GM18519 (cell line): ENCODE data around the gene EPN1.

Experiments used
- ATAC-seq: cut with Tn5 transposase; IDR thresholded peaks from one replicate; pipeline ENCODE4 v1.9.1; 2021; ENCODE audit warnings: mild to moderate bottlenecking, moderate library complexity; ENCODE audit not compliant: unreplicated experiment, low FRiP score

Gene EPN1

DNA sequence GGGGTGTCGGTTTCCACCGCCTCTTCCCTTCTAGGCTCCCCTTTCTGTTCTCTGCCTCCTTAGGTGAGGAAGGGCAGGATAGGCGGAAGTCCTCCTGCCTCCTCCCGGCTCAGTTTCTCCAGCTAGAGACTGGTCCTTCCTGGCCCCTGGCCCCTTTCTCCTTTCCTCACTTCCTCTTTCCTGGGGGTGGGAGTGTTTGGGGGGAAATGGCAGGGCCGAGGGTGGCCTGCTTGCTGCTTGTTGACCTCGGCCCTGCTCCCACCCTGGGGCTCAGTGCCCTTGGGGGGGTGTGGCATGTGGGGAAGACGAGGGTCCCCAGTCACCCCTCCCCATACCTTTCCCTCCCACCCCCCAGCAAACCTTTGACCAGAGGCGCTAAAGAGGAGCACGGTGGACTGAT is 15.2 kb upstream of the EPN1 start:
- no peak for ATAC-seq

DNA sequence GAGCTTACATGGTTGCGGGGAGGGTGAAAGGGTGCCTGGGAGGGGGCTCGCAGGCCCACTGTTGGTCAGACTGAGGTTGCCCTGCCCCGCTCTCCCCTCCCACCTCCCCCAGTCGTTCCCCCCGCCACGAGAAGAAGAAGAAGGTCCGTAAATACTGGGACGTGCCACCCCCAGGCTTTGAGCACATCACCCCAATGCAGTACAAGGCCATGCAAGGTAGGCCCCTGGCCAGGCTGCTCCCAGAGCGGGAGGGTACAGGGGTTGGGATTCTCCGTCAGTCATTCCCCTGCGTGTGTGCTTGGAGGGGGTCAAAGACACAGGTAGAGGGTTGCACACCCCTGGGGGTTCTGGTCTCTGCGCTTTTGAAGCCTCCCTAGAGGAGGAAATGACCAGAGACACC is 14.6 kb upstream of the EPN1 start:
- no peak for ATAC-seq

DNA sequence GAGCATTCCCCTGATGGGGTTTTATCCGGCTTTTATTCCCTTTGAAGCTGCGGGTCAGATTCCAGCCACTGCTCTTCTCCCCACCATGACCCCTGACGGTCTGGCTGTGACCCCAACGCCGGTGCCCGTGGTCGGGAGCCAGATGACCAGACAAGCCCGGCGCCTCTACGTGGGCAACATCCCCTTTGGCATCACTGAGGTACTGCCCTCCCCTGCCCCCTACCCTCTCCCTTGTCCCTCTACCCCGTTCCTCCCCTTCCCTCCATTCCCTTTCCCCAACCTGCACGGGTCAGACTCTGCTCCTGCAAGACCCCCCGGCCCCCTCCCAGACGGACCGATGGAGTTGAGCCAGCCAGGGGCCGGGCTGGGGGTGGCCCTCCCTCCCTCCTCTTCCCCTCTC is 14.0 kb upstream of the EPN1 start:
- ATAC-seq = no peak

DNA sequence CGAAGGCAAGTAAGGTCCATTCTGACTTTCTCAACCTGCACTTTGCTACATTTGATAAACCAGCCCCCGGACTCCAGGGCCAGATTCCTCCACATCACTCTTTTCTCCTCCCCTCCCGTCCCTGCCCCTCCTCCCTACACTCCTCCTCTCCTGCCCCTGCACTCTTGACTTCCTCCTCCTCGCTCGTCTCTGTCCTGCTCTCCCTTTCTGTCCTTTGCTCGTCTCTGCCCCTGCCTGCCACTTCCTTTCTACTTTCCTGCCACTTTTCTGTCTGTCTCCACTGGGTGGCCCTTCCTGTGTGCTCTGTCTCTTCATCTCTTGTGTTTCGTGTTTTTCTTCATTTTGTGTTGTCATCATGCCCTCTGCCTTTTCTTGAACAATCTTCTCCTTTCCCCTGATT is 13.2 kb upstream of the EPN1 start:
- ATAC-seq = no peak

DNA sequence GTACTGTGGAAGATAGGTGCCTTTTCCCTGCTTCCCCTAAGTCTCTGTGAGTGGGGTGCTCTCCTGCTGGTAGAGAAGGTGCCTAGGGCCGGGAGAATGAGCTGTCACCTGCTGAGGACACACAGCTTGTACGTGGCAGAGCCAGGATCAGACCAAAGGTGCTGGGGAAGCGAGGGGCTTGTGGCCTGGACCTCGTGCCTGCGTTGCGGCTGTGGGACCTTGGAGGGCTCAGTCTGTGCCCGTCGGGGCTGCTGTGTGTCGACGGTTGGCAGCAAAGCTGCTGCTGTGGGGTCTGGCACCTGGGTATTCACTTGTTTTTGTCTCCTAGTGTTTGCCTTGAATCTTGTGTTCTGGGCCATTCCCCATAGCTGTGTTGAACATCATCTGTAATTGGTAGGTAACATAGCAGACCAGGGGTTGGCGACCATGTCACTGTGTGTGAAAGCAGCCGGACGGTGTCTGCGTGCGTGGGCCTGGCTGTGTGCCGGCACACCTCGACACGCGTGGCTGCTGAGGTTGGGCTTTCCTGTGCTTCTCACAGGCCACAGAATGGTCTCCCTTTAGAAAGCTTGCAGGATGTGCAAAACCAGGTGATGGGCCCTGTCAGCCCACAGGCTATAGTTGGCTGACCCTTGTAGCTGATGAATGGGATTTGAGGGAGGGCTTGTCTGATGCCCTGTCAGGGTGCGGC is 11.0 kb upstream of the EPN1 start:
- ATAC-seq = no peak

DNA sequence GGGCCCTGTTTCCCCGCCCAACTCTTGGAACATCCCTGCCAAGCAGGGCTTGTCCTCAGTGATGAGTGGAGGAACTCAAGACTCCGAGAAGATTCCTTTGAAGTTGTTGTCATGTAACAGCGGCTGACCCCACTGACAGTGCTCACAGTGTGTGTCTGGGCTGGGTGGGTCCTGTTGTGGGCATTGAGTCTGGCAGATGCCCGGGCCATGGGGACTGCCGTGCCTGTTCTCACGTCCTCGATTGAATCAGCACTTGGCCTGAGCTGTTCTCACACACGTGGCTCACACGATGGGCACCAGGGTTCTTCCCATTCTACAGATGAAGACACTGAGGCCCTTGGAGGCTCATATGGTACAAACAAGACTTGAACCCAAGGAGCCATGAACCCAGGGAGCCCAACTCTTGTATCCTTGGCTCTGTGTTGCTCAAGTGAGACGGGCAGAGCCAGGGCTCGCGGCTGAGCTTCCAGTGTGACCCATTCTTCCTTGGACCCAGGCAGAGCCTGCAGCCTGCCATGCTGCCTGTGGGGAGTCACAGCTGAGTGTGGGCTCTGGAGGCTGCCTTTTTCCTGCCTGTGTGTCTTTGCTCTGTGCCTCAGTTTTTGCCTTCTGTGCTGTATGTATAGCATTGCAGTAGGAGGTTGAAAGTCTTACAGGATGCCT is 8.6 kb upstream of the EPN1 start:
- ATAC-seq = no peak

DNA sequence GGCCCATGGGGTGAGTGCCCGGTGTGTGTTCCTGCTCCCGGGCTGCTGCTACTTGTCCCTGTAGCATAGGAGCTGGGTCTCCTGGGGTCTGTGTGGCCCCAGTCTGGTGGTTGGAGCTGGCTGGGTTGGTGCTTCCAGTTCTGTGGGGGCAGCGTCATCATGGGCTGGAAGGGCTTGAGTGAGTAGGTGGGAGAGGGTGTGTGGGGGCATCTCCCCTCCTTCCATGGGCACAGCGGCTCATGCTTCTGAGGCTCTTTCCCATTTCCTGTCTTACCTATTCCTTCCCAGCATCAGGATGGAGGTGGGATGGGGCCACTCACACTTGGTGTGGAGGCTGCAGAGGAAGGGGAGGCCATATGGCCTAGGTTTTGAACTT is 8.0 kb upstream of the EPN1 start:
- no peak for ATAC-seq

DNA sequence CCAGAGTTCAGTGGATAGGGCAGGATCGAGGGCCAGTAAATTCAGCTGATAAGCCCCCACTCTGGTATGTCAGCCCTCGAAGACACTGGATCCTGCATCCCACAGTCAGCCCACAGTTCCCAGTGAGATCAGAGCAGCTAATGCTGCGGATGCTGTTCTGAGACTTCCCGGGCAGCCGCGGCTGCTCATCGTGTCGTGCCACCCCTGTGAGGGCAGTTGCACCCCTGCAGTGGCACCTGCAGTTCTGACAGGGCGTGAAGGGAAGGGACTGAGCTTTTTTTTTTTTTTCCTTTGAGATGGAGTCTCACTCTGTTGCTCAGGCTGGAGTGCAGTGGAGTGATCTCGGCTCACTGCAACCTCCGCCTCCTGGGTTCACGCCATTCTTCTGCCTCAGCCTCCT is 7.5 kb upstream of the EPN1 start:
- ATAC-seq = no peak

DNA sequence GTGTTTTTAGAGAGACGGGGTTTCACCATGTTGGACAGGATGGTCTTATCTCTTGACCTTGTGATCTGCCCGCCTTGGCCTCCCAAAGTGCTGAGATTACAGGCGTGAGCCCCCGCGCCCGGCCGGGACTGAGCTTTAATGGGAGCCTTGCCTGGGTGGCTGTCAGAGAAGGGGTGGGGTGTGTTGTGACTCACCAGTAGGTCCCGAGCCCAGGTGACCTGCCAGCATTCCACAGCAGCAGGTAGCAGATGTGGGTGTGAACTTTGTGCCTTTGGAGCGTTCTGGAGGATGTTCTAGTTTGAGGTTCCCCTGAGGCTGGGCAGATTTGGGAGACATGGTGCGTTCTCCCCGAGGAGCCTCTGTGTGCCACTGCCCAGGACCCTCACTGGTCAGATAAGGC is 7.1 kb upstream of the EPN1 start:
- no peak for ATAC-seq

DNA sequence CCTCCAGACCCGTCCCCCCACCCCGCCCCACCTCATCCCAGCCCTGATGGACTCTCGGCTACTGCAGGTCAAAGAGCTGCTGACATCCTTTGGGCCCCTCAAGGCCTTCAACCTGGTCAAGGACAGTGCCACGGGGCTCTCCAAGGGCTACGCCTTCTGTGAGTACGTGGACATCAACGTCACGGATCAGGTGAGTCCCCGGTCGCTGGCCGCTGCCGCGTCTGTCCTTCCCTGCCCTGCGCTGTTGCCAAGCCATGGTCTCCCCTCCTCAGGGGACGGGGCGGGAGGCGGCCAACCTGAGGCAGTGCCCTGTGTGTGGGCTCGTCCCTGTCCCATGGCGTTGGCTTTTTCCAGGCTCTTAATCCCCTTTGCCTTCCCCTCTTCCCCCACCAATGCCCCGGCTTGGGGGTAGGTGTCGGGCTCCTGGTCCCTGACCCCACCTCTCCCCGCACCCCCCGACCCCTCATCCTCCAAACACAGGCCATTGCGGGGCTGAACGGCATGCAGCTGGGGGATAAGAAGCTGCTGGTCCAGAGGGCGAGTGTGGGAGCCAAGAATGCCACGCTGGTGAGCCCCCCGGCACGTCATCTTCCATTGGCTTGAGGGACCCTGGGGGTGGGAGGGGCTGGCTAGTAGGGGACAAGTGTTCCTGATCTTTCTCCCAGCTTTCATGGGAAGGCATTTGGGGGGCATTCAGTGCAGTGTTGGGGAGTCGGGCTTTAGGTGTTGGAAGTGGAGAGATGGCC is 6.2 kb upstream of the EPN1 start:
- no peak for ATAC-seq

DNA sequence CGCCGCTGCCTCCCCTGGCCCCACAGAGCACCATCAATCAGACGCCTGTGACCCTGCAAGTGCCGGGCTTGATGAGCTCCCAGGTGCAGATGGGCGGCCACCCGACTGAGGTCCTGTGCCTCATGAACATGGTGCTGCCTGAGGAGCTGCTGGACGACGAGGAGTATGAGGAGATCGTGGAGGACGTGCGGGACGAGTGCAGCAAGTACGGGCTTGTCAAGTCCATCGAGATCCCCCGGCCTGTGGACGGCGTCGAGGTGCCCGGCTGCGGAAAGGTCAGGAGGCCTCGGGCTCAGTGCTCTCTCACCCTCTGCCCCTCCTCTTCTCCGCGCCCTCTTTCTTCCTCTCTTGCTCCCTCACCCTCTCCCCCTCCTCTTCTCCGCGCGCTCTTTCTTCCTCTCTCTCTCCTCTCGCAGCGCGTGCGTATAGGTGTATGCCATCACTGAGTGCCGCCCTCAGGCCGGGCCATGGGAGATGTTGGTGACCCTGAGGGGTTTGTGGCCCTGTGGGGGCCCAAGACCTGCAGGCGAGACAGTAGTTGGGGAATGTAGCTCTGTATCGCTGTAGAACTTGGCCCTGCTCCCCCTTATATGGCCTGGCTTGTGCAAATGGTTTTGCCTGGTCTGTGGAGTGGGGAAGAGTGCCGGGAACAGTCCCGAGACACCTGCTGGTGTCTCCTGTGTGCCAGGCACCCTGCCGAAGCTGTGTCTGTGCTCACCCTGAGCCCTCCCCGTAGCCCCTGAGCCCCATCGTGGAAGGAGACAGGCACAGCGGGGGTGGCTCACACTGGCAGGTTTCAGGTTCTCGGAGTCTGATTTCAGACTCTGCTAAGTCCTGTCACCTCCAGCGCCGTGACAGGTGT is 5.4 kb upstream of the EPN1 start:
- ATAC-seq = no peak

DNA sequence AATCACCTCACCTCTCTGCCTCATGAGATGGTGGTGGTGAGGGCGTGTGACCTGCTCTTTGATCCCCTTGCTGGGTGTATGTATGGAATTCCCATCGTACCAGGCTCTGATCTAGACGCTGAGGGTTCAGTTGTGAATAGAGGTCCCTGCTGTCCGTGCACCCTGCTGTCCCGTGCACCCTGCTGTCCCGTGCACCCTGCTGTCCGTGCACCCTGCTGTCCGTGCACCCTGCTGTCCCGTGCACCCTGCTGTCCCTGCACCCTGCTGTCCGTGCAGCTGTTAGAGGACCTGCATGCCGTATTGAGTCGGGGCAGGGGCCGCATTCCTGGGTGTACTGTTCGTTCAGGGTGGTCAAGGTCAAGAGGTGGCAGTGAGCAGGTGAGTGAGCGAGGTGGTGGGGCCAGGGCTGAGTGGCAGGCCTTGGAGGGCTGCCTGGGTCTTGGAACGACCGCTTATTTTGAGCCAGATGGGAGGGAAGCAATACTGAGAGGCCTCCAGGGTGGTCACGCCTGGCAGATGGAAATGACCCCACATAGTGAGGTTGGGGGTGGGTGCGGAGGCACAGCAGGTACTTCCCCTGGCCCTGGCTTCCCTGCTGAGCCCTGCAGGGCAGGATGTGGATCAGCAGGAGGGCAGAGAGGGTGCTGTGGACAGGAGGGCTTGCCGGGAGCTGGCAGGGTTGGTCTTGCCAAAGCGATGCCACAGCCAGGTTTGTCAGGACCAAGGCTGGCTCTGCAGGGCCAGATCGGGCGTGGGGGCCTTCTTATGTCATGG is 4.6 kb upstream of the EPN1 start:
- no peak for ATAC-seq

DNA sequence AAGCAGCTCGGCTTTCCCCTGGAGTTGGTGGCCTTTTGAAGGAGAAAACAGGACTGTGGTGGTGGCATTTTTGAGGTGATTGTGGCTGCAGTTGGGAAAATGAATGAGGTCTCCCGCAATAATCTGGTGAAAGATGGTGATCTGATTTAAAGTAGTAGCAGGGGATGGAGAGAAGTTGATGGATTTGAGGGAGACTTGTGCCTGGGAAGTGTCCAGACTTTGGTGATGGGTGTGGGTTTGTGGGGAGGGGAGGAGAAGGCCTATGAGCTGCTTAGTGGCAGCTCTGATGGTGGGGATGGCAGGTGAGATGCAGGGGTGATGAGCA is 4.0 kb upstream of the EPN1 start:
- ATAC-seq = no peak

DNA sequence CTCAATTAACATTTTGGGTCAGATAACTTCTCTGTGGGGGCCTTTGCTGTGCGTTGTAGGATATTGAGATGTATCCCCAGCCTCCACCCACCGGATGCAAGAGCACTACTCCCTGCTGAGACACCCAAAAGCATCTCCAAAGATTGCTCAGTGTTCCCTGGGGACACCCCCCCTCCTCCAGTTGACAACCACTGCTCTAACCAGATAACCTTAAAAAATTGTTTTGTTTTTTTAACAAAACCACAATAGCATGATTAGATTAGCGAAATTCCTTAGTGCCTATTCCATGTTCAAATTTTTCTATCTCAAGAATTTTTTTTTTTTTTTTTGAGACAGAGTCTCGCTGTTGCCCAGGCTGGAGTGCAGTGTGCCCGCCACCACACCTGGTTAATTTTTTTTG is 2.6 kb upstream of the EPN1 start:
- no peak for ATAC-seq

DNA sequence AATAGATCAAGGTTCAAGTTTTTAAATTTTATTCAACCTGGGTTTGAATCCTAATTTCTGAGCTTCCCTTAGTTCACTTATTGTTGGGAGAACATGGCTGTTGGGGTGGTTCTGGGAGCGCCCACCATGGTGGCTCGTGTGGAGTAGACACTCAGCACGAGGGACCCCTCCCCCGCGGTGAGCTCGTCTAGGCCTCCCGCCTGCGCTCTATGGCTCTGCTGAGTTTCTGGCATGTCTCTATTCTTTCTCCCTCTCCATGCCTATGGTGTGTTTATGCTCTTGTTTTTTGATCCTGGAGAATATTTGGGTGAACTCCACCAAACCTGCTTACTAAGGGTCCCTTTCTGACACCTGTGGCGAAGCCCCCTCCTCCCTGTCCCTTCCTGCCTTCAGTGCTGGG is 1.6 kb upstream of the EPN1 start:
- no peak for ATAC-seq

DNA sequence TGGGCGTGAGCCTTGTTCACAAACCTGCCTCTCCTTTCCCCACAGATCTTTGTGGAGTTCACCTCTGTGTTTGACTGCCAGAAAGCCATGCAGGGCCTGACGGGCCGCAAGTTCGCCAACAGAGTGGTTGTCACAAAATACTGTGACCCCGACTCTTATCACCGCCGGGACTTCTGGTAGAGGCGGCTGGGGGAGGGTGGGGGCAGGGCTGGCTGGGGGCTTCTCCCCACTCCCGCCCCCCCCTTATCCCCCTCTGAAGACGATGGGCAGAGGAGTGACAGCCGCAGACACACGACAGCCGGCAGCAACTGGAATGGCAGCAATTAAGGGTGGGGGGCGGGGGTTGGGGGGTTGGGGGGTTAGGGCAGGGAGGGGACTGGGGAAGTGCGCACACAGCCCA is 1.1 kb upstream of the EPN1 start:
- ATAC-seq = no peak

DNA sequence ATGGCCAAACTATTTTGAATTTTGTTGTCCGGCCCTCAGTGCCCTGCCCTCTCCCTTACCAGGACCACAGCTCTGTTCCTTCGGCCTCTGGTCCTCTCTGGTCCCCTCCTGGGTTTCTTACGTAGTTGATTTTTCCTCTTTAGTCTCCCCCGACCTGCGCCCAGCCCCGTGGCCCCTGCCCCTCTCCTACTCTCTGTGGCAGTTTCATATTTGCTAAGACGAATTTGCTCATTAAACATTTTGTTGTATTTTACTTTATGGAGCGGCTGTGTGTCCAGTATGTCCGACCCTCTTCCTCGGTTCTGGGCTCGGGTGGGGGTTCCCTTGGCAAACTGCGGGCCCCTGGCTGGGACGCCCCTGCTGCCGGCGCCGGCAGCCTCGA is 576 bp upstream of the EPN1 start:
- no peak for ATAC-seq

DNA sequence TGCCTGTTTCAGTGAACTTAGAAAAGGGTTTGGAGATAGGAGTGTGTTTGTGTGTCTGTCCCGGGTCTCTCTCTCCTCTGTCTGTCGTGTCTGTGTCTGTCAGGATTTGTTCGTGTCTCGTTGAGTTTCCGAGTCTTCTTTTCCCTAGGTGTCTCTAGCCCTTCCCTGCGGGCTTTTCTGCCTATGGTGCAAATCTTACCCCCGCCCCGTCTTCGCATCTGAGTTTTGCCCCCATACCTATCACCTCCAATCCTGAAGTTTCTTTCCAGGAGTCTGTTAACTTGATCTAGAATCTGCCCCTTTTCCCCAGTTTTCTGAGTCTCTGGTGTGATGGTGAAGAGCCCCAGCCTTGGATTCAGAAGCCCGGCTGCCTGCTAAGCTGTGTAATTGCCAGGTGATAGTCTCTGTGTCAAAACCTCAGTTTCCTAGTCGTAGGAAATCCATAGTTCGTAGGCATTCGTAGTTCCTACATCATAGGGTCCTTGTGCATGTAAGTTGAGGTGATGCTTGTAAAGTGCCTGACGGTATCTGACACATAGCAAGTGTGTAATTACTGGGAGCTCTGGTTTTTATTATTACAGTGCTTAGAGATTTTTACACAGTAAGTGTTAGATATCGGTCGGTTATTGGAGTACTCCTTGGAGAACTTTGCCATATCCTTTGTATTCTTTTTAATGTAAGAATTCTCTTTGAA is 782 bp downstream of the EPN1 start:
- ATAC-seq = no peak

DNA sequence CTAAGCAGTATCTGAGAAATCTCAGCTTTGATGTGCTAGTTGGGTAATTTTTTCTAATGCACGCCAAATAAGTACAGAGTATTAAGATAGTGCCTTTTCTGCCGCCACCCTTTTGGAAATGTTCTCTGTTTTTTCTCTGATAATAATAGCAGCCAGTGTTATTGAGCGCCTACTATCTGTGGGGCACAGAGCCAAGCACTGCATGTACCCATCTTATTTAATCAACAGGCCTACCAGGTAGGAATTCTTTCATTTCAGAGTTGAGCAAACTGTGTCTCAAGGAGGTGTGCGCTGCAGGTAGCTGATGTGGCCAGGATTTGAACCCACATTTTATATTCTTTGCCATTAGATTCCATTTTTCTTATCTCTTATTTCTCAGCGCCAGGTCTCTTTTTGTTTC is 1.4 kb downstream of the EPN1 start:
- ATAC-seq = no peak
